GM11168 (cell line): ENCODE results near the gene ZSWIM1.
"Not testable (repeated sequence)": the region's sequence is repeated elsewhere in the genome, so short reads cannot be mapped to it uniquely, and the experiment has no call there.

Experiments used
- in situ Hi-C: fragments of 300-500 bp; cut with MboI; formaldehyde crosslinking; loops from one replicate; pipeline ENCODE4 v1.12.0; 2022; ENCODE audit warnings: low sequenced_read_pairs; ENCODE audit not compliant: unreplicated experiment

ZSWIM1 gene

GRCh38 chr20:45921337-45922189, 40.5 kb downstream of the ZSWIM1 start:
- in situ Hi-C loops, result no loop called here

- in situ Hi-C loops, result no loop called here
These were observed 43.6 kb downstream of the ZSWIM1 start for GRCh38 chr20:45924391-45925261.

GRCh38 chr20:45925821-45926506, 44.9 kb downstream of the ZSWIM1 start:
- in situ Hi-C loops, result no loop called here

DNA sequence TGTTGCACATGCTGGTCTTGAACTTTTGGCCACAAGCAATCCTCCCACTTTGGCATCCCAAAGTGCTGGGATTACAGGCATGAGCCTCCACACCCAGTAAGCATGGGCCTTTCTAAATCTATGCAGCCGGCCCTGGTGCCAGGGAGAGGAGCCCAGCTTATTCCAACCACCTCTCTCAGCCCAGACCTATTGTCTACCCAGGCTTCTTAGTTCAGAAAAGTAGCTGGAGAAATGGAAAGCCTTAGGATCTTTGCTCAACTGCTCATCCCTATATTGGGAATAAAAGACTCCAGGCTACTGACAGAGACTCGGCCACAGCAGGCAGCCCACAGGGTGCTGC, 45.7 kb downstream of the ZSWIM1 start:
- in situ Hi-C loops, result no loop called here

GRCh38 chr20:45927071-45927878, 46.2 kb downstream of the ZSWIM1 start:
- in situ Hi-C loops, result no loop called here

DNA sequence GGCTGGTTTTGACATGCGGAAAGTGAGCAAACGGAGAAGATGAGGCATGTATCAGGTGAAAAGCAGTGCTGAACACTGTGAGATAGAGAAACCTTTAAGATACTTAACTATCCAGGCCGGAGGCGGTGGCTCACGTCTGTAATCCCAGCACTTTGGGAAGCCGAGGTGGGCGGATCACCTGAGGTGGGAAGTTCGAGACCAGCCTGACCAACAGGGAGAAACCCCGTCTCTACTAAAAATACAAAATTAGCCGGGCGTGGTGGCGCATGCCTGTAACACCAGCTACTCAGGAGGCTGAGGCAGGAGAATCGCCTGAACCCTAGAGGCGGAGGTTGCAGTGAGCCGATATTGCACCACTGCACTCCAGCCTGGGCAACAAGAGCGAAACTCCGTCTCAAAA, 50.7 kb downstream of the ZSWIM1 start:
- in situ Hi-C loops, result not testable (repeated sequence)

DNA sequence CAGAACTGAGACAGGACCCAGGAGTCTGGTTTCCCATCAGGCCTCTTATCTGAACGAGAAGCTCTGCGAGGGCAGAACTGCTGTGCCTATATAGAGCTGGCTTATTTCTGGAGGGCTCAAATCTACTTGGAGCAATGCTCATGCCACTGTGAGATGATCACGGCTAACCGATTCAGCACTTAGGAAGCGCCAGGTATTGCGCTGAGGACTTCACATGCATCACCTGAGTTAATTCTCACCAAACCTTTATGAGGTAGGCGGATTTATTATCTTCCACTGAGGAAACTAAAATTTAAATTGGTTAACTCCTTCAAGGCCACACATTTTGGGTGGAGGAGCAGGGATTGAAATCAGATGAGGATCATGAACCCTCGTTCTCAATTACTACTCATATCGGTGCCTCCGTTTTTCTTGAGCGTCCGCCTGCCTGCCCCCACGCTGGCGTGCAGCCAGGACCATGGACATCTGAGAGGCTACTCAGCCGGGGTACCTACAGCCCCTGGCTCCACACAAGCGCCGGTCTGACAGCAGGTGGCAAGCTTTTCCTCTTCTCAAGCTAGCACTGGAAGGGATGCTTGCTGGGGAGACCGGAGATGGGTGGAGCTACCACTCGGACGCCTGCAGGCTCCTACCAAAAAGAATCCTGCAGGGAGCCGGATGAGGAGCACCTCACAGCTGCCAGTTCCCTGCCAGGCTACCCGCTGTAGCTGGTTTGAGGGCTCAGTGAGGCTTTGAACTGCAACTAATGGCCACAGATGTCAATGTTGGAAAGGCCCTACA, 52.4 kb downstream of the ZSWIM1 start:
- in situ Hi-C loops, result no loop called here

- in situ Hi-C loops, result no loop called here
These were observed 53.1 kb downstream of the ZSWIM1 start for GRCh38 chr20:45934046-45934585.
